Stimulated activated CD4-positive, alpha-beta T cell treated with anti-CD3 and anti-CD28 coated beads, Interleukin-15, amount 100 ng/mL, for 24 hours (primary cell): ENCODE measurements around the gene KLF3.

Experiments
- DNase-seq: peaks from one replicate; pipeline ENCODE4 v3.0.0-alpha.2; 2020

KLF3 gene

GRCh38 chr4:38704622-38705154, 40.7 kb downstream of the KLF3 start:
- DNase-seq: no peak

DNA sequence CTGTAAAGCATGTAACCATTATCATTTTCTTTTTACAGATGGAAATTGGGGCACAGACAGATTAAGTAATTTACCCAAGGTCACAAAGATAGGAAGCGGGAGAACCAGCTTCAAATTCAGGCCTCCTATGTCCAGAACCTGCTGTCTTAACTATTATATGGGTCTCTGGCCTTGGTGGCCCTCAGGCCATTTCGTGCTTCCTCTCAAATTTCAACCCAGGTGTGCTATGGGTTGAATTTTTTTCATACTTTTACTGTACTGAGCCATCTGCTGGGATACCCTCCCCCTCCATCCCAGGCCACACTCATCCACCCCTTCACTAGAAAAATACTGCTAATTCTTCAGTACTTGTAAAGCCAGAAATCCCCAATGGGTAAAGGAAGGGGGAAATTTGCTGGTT, 42.3 kb downstream of the KLF3 start:
- no peak for DNase-seq

DNA sequence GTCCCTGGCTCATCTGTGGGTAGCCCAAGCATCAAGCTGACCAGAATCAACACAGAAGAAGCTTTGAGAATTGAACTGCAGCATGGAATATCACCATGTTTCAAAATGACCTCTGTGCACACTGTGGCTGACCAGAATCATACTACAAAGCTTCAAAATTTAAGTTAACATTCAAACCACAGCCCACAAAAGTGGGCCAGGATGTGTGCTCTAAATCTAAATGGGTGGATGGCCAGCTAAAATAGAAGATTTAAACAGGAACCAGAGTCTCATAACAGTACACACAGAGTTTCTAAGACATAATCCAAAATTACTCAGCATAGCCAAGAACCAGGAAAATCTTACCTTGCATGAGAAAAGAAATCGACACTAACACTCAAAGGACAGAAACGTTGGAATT, 46.1 kb downstream of the KLF3 start:
- no peak for DNase-seq

- no peak for DNase-seq
Observed at GRCh38 chr4:38711066-38711465, 47.1 kb downstream of the KLF3 start.

GRCh38 chr4:38715050-38715449, 51.1 kb downstream of the KLF3 start:
- DNase-seq: no peak

DNA sequence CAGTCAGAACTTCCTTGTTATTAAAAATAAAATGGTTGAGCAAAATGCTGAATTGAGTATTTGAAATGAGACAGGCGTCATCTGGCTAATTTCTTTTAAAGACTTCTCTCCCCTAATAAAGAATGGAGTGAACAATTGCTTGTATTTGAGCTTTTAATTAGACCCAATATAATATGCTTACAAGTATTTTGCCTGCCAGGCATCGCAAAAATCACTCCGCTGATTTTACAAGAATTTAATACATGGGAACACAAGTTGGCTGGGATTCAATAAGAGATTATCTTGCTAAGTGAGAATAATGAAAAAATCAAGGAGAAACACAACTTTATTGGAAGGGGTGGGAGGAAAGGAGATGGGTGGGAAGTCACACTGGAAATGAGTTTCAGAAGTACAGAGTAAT, 52.3 kb downstream of the KLF3 start:
- no peak for DNase-seq

GRCh38 chr4:38717604-38718003, 53.6 kb downstream of the KLF3 start:
- DNase-seq: no peak

- DNase-seq: no peak
Observed at GRCh38 chr4:38723114-38723513, 59.1 kb downstream of the KLF3 start.

GRCh38 chr4:38723726-38724474, 59.9 kb downstream of the KLF3 start:
- DNase-seq: no peak

GRCh38 chr4:38724475-38724808, 60.4 kb downstream of the KLF3 start:
- DNase-seq: no peak

- no peak for DNase-seq
Observed at GRCh38 chr4:38728631-38729141, 64.7 kb downstream of the KLF3 start.

DNA sequence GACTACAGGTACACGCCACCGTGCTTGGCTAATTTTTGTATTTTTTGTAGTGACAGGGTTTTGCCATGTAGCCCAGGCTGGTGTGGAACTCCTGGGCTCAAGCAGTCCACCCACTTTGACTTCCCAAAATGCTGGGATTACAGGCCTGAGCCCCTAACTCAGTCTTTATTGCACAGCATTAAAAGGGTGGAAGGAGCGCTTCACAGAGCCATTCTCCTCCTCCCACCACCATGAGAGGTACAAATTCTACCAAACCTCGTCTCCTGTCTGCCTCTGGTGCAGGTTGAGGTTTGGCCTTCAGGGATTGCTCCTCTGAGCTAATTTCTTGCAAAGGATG, 66.5 kb downstream of the KLF3 start:
- no peak for DNase-seq

GRCh38 chr4:38730830-38731646, 67.0 kb downstream of the KLF3 start:
- DNase-seq: peak; percentile 90

DNA sequence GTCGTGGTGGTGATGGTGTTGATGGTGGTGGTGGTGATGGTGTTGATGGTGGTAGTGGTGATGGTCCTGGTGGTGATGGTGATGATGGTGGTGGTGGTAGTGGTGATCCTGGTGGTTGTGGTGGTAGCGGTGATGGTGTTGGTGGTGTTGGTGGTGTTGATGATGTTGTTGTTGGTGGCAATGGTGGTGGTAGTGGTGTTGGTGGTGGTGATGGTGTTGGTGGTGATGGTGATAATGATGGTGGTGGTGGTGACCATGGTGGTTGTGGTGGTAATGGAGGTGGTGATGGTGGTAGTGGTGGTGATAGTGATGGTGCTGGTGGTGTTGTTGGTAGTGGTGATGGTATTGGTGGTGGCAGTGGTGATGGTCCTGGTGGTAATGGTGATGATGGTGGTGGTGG, 69.7 kb downstream of the KLF3 start:
- no peak for DNase-seq

GRCh38 chr4:38734446-38734845, 70.4 kb downstream of the KLF3 start:
- DNase-seq: no peak

DNA sequence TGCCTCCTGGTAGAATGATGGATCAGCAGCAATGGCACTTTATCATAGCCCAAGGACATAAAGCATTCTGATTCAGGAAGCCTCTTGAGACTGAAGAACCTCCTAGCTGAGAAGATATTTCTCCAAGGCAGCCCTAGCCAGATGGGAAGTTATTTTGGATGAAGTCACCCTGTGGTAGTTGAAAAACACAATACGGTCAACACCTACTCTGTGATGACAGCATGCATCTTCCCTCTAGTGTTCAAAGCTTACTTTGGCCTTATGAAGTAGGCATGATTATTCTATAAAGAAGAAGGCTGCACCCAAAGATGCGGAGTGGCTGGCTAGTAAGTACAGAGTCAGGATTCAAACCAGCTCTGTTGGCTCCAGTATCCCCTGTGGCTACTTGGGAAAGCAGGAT, 70.9 kb downstream of the KLF3 start:
- no peak for DNase-seq

DNA sequence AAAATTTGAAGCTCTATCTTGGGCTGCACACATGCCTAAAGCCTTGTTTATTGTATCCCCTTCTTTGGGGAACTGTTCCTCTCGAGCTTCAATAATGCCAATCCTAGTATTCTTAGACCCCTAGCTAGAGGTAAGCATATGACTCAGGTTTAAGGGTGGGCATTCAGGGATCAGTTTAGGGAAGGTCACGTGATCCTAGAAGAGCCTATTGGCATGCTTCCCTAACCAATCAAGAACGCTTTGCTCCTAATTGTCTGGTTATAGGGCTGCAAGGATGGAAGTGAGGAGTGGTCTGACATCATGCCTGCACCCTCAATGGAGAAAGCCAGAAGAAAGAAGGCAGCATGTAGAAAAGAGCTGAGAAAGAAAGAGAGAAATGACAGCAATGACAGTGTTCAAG, 71.9 kb downstream of the KLF3 start:
- no peak for DNase-seq

DNA sequence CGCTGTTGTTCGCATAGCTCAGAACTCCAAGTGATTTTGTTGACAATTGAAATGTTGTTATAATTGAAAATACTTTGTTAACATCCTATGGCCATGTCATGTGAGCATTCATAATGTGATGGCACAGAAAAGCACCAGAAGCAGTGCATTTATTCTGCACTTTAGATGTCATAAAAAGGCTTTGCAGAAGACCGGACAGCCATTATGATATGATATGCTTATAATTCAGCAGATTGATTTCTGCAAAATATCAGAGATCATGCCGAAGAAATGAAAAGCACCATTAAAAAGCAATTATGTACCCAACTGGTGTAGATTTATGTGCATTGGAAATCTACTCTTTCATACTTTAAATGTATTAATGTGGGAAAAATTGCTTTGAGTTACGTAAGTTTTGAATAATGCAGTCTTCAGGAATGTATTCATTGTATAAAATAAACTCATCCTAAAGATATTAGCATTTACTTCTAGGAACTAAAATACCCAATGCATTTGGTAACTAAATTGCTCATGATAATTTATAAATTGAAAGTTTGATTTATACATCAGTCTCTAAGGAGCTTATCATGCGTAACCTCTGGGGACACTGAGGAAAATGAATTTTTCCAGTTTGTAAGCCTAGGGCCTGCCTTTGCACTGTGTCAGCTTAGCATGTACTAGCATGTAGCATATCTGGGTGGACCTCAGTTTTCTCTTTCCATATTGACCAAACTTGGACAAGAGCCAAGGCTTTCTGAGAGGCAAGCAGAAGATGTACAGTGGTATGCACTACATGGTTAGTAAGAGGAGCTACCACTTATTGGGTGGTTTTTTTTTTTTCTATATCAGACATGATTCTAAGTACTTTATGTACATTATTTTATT, 75.2 kb downstream of the KLF3 start:
- no peak for DNase-seq

DNA sequence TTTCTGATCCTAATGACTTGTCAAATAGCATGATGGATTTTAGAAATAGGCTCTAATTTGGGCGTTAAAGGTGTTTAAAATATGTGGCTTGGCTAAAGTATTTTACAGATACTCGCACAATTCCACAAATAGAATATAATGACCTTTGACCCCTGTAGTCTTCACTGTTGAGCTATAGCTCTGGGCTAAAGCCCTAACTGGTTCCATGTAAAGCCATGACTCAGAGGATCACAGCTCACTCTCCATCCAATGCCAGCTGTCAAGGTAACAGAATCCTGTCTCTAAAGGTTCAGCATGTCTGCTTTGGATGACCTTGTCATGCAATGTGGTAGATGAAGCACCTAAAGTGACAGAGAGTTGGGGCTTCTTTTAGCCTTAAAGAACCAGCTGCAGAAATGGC, 76.3 kb downstream of the KLF3 start:
- no peak for DNase-seq

GRCh38 chr4:38743866-38744265, 79.9 kb downstream of the KLF3 start:
- DNase-seq: no peak

DNA sequence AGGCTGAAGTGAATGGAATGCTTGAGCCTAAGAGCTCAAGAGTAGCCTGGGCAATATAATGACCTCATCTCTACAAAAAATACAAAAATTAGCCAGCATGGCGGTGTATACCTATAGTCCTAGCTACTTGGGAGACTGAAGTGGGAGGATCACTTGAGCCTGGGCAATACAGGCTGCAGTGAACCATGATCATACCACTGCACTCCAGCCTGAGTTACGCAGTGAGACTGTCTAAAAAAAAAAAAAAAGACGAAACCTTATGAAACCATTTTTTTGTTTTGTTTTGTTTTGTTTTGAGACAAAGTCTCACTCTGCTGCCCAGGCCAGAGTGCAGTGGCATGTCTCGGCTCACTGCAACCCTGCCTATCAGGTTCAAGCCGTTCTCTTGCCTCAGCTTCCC, 81.9 kb downstream of the KLF3 start:
- no peak for DNase-seq

DNA sequence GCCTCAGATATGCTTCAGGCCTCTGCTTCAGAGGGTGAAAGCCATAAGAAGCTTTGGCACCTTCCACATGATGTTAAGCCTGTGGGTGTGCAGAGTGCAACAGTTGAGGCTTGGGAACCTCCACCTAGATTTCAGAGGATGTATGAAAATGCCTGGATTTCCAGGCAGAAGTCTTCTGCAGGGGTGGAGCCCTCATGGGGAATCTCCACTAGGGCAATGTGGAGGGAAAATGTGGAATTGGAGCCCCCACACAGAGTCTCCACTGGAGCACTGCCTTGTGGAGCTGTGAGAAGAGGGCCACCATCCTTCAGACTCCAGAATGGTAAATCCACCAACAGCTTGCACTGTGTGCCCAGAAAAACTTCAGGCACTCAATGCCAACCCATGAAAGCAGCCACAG, 83.6 kb downstream of the KLF3 start:
- no peak for DNase-seq

- no peak for DNase-seq
Observed at GRCh38 chr4:38749336-38749735, 85.3 kb downstream of the KLF3 start.
